ENCODE data around the gene SEMA3B. TPM values are rescaled to one million over a fixed set of nuclear protein-coding genes. Genes with fewer than 3 reads are reported as not detected.

Gene SEMA3B
- total and polyA plus RNA-seq, 9 of the 15 experiments (the other 6 are each of a cell fraction or from before 2014, with no cell fraction given): 0.03 to 1.8 (median 0.55) TPM; not detected in 1

DNA sequence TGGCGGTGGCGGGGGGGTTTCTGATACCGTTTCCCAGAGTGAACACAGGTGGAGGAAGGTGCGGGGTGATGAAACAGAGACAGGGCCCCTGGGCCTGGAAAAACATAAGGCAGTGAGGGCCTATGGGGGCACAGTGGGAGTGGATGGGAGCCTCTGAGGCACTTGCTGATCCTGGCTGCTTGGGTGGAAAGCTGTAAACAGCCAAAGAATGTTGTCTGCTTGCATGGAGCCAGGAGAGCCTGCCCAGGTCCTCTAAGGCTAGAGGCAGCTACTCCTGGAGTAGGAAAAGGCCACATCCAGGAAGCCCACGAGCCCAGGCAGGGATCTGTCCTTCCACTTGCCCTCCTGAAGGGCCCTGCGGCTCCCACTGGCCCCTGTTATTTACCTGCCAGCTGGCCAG lies 2.9 kb upstream of the SEMA3B start:
- H3K4me3 ChIP-seq: no peak overlapping the region
- no peaks in the 10 kb centered on the region; the same call in 1 of the 2 replicates for H4K20me1 ChIP-seq (replicated peaks; ENCODE audit: control insufficient read depth, insufficient read depth, low read length)
- no peak for TF ChIP-seq ZFP1 (CRISPR knock-in tag; IDR thresholded peaks at IDR 0.05)
- TF ChIP-seq, protein P1, sequence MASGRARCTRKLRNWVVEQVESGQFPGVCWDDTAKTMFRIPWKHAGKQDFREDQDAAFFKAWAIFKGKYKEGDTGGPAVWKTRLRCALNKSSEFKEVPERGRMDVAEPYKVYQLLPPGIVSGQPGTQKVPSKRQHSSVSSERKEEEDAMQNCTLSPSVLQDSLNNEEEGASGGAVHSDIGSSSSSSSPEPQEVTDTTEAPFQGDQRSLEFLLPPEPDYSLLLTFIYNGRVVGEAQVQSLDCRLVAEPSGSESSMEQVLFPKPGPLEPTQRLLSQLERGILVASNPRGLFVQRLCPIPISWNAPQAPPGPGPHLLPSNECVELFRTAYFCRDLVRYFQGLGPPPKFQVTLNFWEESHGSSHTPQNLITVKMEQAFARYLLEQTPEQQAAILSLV (tag; IDR thresholded peaks at IDR 0.05): no peak
- TF ChIP-seq MAFG (tag; conservative IDR thresholded peaks at IDR 0.05): no peak
- no peak for TF ChIP-seq HMG20A (CRISPR knock-in tag; conservative IDR thresholded peaks at IDR 0.05)
- TF ChIP-seq PPARD (CRISPR knock-in tag; IDR thresholded peaks at IDR 0.05): no peak
- TF ChIP-seq NFRKB (IDR thresholded peaks at IDR 0.05; ENCODE audit: low read depth): no peak
- TF ChIP-seq, protein P2, sequence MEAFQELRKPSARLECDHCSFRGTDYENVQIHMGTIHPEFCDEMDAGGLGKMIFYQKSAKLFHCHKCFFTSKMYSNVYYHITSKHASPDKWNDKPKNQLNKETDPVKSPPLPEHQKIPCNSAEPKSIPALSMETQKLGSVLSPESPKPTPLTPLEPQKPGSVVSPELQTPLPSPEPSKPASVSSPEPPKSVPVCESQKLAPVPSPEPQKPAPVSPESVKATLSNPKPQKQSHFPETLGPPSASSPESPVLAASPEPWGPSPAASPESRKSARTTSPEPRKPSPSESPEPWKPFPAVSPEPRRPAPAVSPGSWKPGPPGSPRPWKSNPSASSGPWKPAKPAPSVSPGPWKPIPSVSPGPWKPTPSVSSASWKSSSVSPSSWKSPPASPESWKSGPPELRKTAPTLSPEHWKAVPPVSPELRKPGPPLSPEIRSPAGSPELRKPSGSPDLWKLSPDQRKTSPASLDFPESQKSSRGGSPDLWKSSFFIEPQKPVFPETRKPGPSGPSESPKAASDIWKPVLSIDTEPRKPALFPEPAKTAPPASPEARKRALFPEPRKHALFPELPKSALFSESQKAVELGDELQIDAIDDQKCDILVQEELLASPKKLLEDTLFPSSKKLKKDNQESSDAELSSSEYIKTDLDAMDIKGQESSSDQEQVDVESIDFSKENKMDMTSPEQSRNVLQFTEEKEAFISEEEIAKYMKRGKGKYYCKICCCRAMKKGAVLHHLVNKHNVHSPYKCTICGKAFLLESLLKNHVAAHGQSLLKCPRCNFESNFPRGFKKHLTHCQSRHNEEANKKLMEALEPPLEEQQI (IDR thresholded peaks at IDR 0.05): no peak
- TF ChIP-seq ZNF449 (CRISPR knock-in tag; IDR thresholded peaks at IDR 0.05): no peak
- no peaks in the 10 kb centered on the region for H3K9me3 ChIP-seq (replicated peaks; ENCODE audit: control insufficient read depth, insufficient read depth, low read depth, low read length)
- ChIA-PET CTCF (ENCODE audit: low intra/inter-chr PET ratio) (interaction anchor here (1.5 kb wide), 1 partner anchor 39 kb away, joined by 3 read pairs; no protein-coding TSS in a partner anchor), POLR2A (interaction anchor here (0.9 kb wide), 1 partner anchor 53 kb away, joined by 3 read pairs; no protein-coding TSS in a partner anchor)
- H3K9ac ChIP-seq (ENCODE audit: insufficient read depth in 1 of 2, low read depth in 2 of 2, low read length in 2 of 2): peak overlapping the region in 1 of 2 experiments; percentile 13; a peak in 1 of 4 replicates
- BruUV-seq (replicated peaks): no TSS peak
- H3K79me2 ChIP-seq (ENCODE audit: control insufficient read depth, insufficient read depth, low read length): no peaks in the 10 kb centered on the region
- in situ Hi-C loops (cut with MboI): no loop called here
- no peaks in the 10 kb centered on the region for H3K9me1 ChIP-seq (ENCODE audit: control insufficient read depth, insufficient read depth, low read length)
- H3K4me2 ChIP-seq (ENCODE audit: insufficient read depth, low read length): no peak overlapping the region
- no peaks in the 10 kb centered on the region for H3K27me3 ChIP-seq (ENCODE audit: control insufficient read depth in 2 of 2, insufficient read depth in 2 of 2, low read length in 2 of 2)
- DNase-seq (ENCODE audit: extremely low read depth in 1 of 4, low spot score in 3 of 4) (no peak), ATAC-seq (no peak), FAIRE-seq (no peak)
- H3K36me3 ChIP-seq (ENCODE audit: control insufficient read depth, insufficient read depth, low read length): no peaks in the 10 kb centered on the region
- intact Hi-C loops (cut with micrococcal nuclease): no loop called here
- H3K4me1 ChIP-seq (replicated peaks in 1 of 2; ENCODE audit: control insufficient read depth in 2 of 2, insufficient read depth in 2 of 2, low read length in 2 of 2): peaks cover 5 to 50% of the 10 kb centered on the region in 2 experiments; a peak in 4 of 5 replicates
- 53% methylated on average over 6 of the region's 6 CpGs for WGBS (ENCODE audit: insufficient coverage, low coverage, missing lambda C conversion rate)
- H2AFZ ChIP-seq (ENCODE audit: low read depth, low read length): no peak overlapping the region
- no peak overlapping the region for H3K27ac ChIP-seq (ENCODE audit: extremely low read depth, low read depth, low read length)
